NCI-H345 treated with DMSO at 0.1 percent for 48 hours (cell line): ENCODE data around the gene ZNF581.

Experiments used
- DNase-seq: peaks from one replicate; lab custom pipeline; 2025; ENCODE audit not compliant: unreplicated experiment; lab: John Stamatoyannopoulos, UW

The ZNF581 gene

GRCh38 chr19:55661826-55662225 lies 18.4 kb downstream of the ZNF581 start:
- DNase-seq = no peak

GRCh38 chr19:55663846-55664536 lies 20.5 kb downstream of the ZNF581 start:
- no peak for DNase-seq

GRCh38 chr19:55666343-55667005 lies 23.0 kb downstream of the ZNF581 start:
- DNase-seq = no peak

GRCh38 chr19:55667006-55667381 lies 23.5 kb downstream of the ZNF581 start:
- no peak for DNase-seq

GRCh38 chr19:55667511-55667910 lies 24.1 kb downstream of the ZNF581 start:
- no peak for DNase-seq

GRCh38 chr19:55667958-55668357 lies 24.5 kb downstream of the ZNF581 start:
- no peak for DNase-seq

- DNase-seq = no peak
These were observed 25.3 kb downstream of the ZNF581 start for GRCh38 chr19:55668603-55669348.

GRCh38 chr19:55669418-55670279 lies 26.2 kb downstream of the ZNF581 start:
- no peak for DNase-seq

- DNase-seq = no peak
These were observed 27.0 kb downstream of the ZNF581 start for GRCh38 chr19:55670280-55671053.

GRCh38 chr19:55671054-55671378 lies 27.6 kb downstream of the ZNF581 start:
- DNase-seq = no peak

- no peak for DNase-seq
These were observed 29.0 kb downstream of the ZNF581 start for GRCh38 chr19:55672418-55672817.

- DNase-seq = no peak
These were observed 30.0 kb downstream of the ZNF581 start for GRCh38 chr19:55673465-55673864.

- DNase-seq = no peak
These were observed 30.4 kb downstream of the ZNF581 start for GRCh38 chr19:55673889-55674288.

- DNase-seq = no peak
These were observed 31.0 kb downstream of the ZNF581 start for GRCh38 chr19:55674459-55674840.

- peak; percentile 82 for DNase-seq
These were observed 31.6 kb downstream of the ZNF581 start, which contains the start of gene EPN1 for GRCh38 chr19:55674841-55675660. Gene EPN1, plus strand, starts transcription at chr19:55675226. Its CDS starts 3,402 bp downstream, at chr19:55678628.

GRCh38 chr19:55675661-55676354 lies 32.4 kb downstream of the ZNF581 start:
- DNase-seq = no peak

- no peak for DNase-seq
These were observed 32.9 kb downstream of the ZNF581 start for GRCh38 chr19:55676383-55676782.

- DNase-seq = no peak
These were observed 33.5 kb downstream of the ZNF581 start for GRCh38 chr19:55676889-55677505.
